H1 (cell line): ENCODE measurements around the gene RSPO1. TPM values are rescaled to one million over a fixed set of nuclear protein-coding genes. Genes with fewer than 3 reads are reported as not detected.

Experiments used
- CTCF ChIA-PET: fragments of 300-600 bp; sonication (Branson Sonifier 250); formaldehyde crosslinking; loops from one replicate; lab custom pipeline; 2021; ENCODE audit not compliant: partially characterized antibody; lab: Charles Lee
- POLR2A ChIA-PET: fragments of 300-600 bp; sonication (Branson Sonifier 250); formaldehyde crosslinking; loops from one replicate; lab custom pipeline; 2021; ENCODE audit warnings: inconsistent platforms; ENCODE audit not compliant: partially characterized antibody; lab: Charles Lee
- DNase-seq, 2 experiments: peaks; one replicate each; pipeline versions ENCODE4 v3.0.0 to v3.0.0-alpha.2; 2010 to 2022; ENCODE audit warnings: low spot score in 2 of 2, low read depth in 1 of 2, mixed read lengths in 1 of 2
- FAIRE-seq: peaks from 2 replicates; lab custom pipeline; 2011; peaks lifted over from hg19 to GRCh38; lab: Jason Lieb, UNC
- H2AFZ ChIP-seq: 2 replicates; pipeline ENCODE4 v1.8.1; 2012; ENCODE audit warnings: low read length, inconsistent platforms
- H2AK5ac ChIP-seq: 2 replicates; pipeline ENCODE4 v1.6.1; 2013; ENCODE audit warnings: low read depth, low read length
- H2BK120ac ChIP-seq: replicated peaks from 2 replicates; pipeline ENCODE3; 2013; ENCODE audit warnings: low read depth, low read length, inconsistent platforms
- H2BK12ac ChIP-seq: 2 replicates; pipeline ENCODE4 v1.6.1; 2013; ENCODE audit warnings: low read depth, low read length
- H2BK15ac ChIP-seq: 2 replicates; pipeline ENCODE4 v1.6.1; 2013; ENCODE audit warnings: low read length
- H2BK20ac ChIP-seq: 2 replicates; pipeline ENCODE4 v1.6.1; 2013; ENCODE audit warnings: low read length
- H2BK5ac ChIP-seq: 2 replicates; pipeline ENCODE4 v1.6.1; 2013; ENCODE audit warnings: low read depth, low read length
- H3K14ac ChIP-seq: 2 replicates; pipeline ENCODE4 v1.6.1; 2013; ENCODE audit warnings: inconsistent platforms; ENCODE audit not compliant: insufficient read length
- H3K18ac ChIP-seq: 2 replicates; pipeline ENCODE4 v1.6.1; 2013; ENCODE audit warnings: low read length; ENCODE audit errors: extremely low read depth
- H3K23ac ChIP-seq: 2 replicates; pipeline ENCODE4 v1.6.1; 2013; ENCODE audit warnings: inconsistent platforms; ENCODE audit not compliant: insufficient read length
- H3K23me2 ChIP-seq: 2 replicates; pipeline ENCODE4 v1.6.1; 2013; ENCODE audit warnings: low read depth, low read length
- H3K27ac ChIP-seq: 2 replicates; pipeline ENCODE4 v1.6.1; 2011; ENCODE audit warnings: low read depth, low read length, inconsistent platforms
- H3K27me3 ChIP-seq, 4 experiments: replicated peaks in 1 of 4; 1 replicate in 1 of 4; 2 replicates in 3 of 4; pipeline versions ENCODE4 v1.6.1 to v1.8.1; 2011 to 2013; ENCODE audit warnings: low read length in 3 of 4, mild to moderate bottlenecking in 3 of 4, inconsistent platforms in 2 of 4, mixed read lengths in 2 of 4, moderate library complexity in 1 of 4; ENCODE audit not compliant: control insufficient read depth in 3 of 4, insufficient read depth in 3 of 4; ENCODE audit errors: extremely low read depth in 1 of 4
- H3K36me3 ChIP-seq, 4 experiments: 2 replicates each; pipeline versions ENCODE4 v1.6.1 to v1.8.1; 2011 to 2013; ENCODE audit warnings: mild to moderate bottlenecking in 4 of 4, low read length in 3 of 4, moderate library complexity in 2 of 4, control low read depth in 1 of 4, inconsistent platforms in 1 of 4; ENCODE audit not compliant: insufficient read depth in 4 of 4, control insufficient read depth in 2 of 4
- H3K4ac ChIP-seq: replicated peaks from 2 replicates; pipeline ENCODE3; 2013; ENCODE audit warnings: low read length, low read depth, mixed read lengths, inconsistent platforms; ENCODE audit not compliant: insufficient read length
- H3K4me1 ChIP-seq, 4 experiments: replicated peaks in 1 of 4; 1 replicate in 1 of 4; 2 replicates in 3 of 4; pipeline versions ENCODE4 v1.6.1 to v1.8.1; 2011 to 2013; ENCODE audit warnings: low read length in 3 of 4, inconsistent platforms in 2 of 4, mixed read lengths in 1 of 4; ENCODE audit not compliant: insufficient read depth in 4 of 4, control insufficient read depth in 3 of 4
- H3K4me2 ChIP-seq, 2 experiments: 2 replicates each; pipeline versions ENCODE4 v1.6.1 to v1.8.1; 2011 to 2013; ENCODE audit warnings: low read depth in 2 of 2, low read length in 2 of 2, control low read depth in 1 of 2, inconsistent platforms in 1 of 2, mild to moderate bottlenecking in 1 of 2; ENCODE audit not compliant: insufficient read depth in 1 of 2
- H3K4me3 ChIP-seq, 4 experiments: fragments of 200-600, 300-600 bp in 1 of 4; sonication (generic), shearing (Covaris generic), sonication (Bioruptor Twin) in 1 of 4; 2 replicates each; pipeline versions ENCODE4 v1.5.1 to v1.8.1; 2011 to 2016; ENCODE audit warnings: low read length in 4 of 4, low read depth in 3 of 4, control low read depth in 2 of 4, inconsistent platforms in 2 of 4, mild to moderate bottlenecking in 2 of 4, mixed read lengths in 1 of 4, moderate library complexity in 1 of 4; ENCODE audit not compliant: insufficient read depth in 2 of 4; ENCODE audit errors: extremely low read depth in 1 of 4
- H3K56ac ChIP-seq: replicated peaks from 2 replicates; pipeline ENCODE3; 2013; ENCODE audit warnings: low read depth, mild to moderate bottlenecking, mixed read lengths, low read length, inconsistent platforms; ENCODE audit not compliant: insufficient read length
- H3K79me1 ChIP-seq: 2 replicates; pipeline ENCODE4 v1.6.1; 2013; ENCODE audit warnings: low read depth, low read length, control low read depth
- H3K79me2 ChIP-seq, 2 experiments: 2 replicates each; pipeline versions ENCODE4 v1.6.1 to v1.8.1; 2012 to 2013; ENCODE audit warnings: low read length in 2 of 2, mild to moderate bottlenecking in 2 of 2, inconsistent platforms in 1 of 2; ENCODE audit not compliant: insufficient read depth in 2 of 2, control insufficient read depth in 1 of 2
- H3K9ac ChIP-seq, 4 experiments: replicated peaks in 1 of 4; 1 replicate in 1 of 4; 2 replicates in 3 of 4; pipeline versions ENCODE4 v1.6.1 to v1.8.1; 2011 to 2013; ENCODE audit warnings: low read depth in 3 of 4, low read length in 3 of 4, control low read depth in 2 of 4, mild to moderate bottlenecking in 2 of 4, moderate library complexity in 2 of 4, inconsistent platforms in 1 of 4; ENCODE audit errors: extremely low read depth in 1 of 4
- H3K9me3 ChIP-seq, 2 experiments: 2 replicates each; pipeline versions ENCODE4 v1.6.1 to v1.8.1; 2012 to 2013; ENCODE audit warnings: mild to moderate bottlenecking in 2 of 2, moderate library complexity in 2 of 2, control low read depth in 1 of 2, inconsistent platforms in 1 of 2, low read depth in 1 of 2, low read length in 1 of 2, mixed read lengths in 1 of 2; ENCODE audit not compliant: insufficient read depth in 2 of 2
- H4K20me1 ChIP-seq, 2 experiments: replicated peaks in 1 of 2; 2 replicates each; pipeline versions ENCODE3 to v1.8.1; 2011 to 2013; ENCODE audit warnings: inconsistent platforms in 2 of 2, low read length in 2 of 2, mild to moderate bottlenecking in 1 of 2; ENCODE audit not compliant: insufficient read depth in 2 of 2, control insufficient read depth in 1 of 2
- H4K5ac ChIP-seq: 2 replicates; pipeline ENCODE4 v1.6.1; 2013; ENCODE audit warnings: low read length, low read depth, mixed read lengths, inconsistent platforms; ENCODE audit not compliant: insufficient read length
- H4K8ac ChIP-seq: 2 replicates; pipeline ENCODE4 v1.8.0; 2013; ENCODE audit warnings: mild to moderate bottlenecking, moderate library complexity, low read length, inconsistent platforms; ENCODE audit not compliant: insufficient read depth; ENCODE audit errors: extremely low read depth
- H4K91ac ChIP-seq: replicated peaks from 2 replicates; pipeline ENCODE3; 2013; ENCODE audit warnings: low read length, mixed read lengths, inconsistent platforms; ENCODE audit not compliant: insufficient read length
- FOSL1 ChIP-seq: IDR thresholded peaks from 2 replicates; pipeline ENCODE4 v1.6.1; 2011; ENCODE audit warnings: mild to moderate bottlenecking, low read depth, low read length, moderate library complexity; ENCODE audit not compliant: insufficient read depth
- POLR2AphosphoS5 ChIP-seq: IDR thresholded peaks from 2 replicates; pipeline ENCODE4 v1.6.1; 2011; ENCODE audit warnings: low read depth, low read length
- RAD21 ChIP-seq, 2 experiments: IDR thresholded peaks in 1 of 2; conservative IDR thresholded peaks in 1 of 2; 2 replicates each; pipeline ENCODE4 v1.6.1; 2011; ENCODE audit warnings: low read depth in 2 of 2, low read length in 2 of 2, improper control_type of control experiment in 1 of 2, inconsistent platforms in 1 of 2, mild to moderate bottlenecking in 1 of 2, moderate library complexity in 1 of 2
- SIRT6 ChIP-seq: IDR thresholded peaks from one replicate; pipeline ENCODE4 v1.7.1; 2012; ENCODE audit warnings: low read length, inconsistent platforms
- WGBS, 2 experiments: shearing (Covaris generic) in 1 of 2; methylation state at CpG; one replicate each; pipeline versions ENCODE4 v1.1.6 to v1.1.7; 2013 to 2015; ENCODE audit warnings: low lambda C conversion rate in 2 of 2, mixed read lengths in 2 of 2, inconsistent platforms in 1 of 2, low coverage in 1 of 2, missing lambda C conversion rate in 1 of 2; ENCODE audit not compliant: insufficient replicate concordance in 2 of 2, insufficient coverage in 1 of 2, insufficient read length in 1 of 2; ENCODE audit errors: extremely low coverage in 1 of 2, missing lambda C conversion rate in 1 of 2; 5-methylcytosine and 5-hydroxymethylcytosine counted together
- polyA plus RNA-seq, 7 experiments: library from polyadenylated mRNA; depleted of rRNA in 3 of 7; stranded (reverse) in 5 of 7; unstranded in 2 of 7; fragments of >200 nt in 5 of 7; fragments of 200-250 nt in 2 of 7; gene quantifications; 1 replicate in 5 of 7; 2 replicates in 1 of 7; 4 replicates in 1 of 7; pipeline versions ENCODE4 v1.2.1 to v1.2.3, GENCODE V29; 2011 to 2013; ENCODE audit warnings: missing spikeins in 2 of 7, mixed read lengths in 2 of 7
- total RNA-seq: library from RNA; stranded (reverse); fragmentation: NEBNext Ultra II Directional; extraction: Animal tissue kit (Norgen Biotek cat#: 25700); gene quantifications from 2 replicates; pipeline ENCODE4 v1.2.1, GENCODE V29; 2021

RSPO1 gene
- total and polyA plus RNA-seq, 2 of the 8 experiments (the other 6 are each of a cell fraction or from before 2014, with no cell fraction given): 0.39 TPM; not detected in 1

GRCh38 chr1:37621326-37621870 is 13.3 kb downstream of the RSPO1 start:
- Histone ChIP-seq H3K4me3 (no peak overlapping the region), H2AFZ (no peak overlapping the region), H2BK15ac (no peak overlapping the region), H3K27ac (no peak overlapping the region), H3K79me1 (no peaks in the 10 kb centered on the region), H3K4me2 (no peak overlapping the region), H4K20me1 (peaks cover 0 to 1% of the 10 kb centered on the region in 2 experiments), H3K56ac (no peak overlapping the region), H3K23me2 (no peaks in the 10 kb centered on the region; the same call in 1 of the 2 replicates), H3K18ac (no peak overlapping the region), H2BK12ac (no peak overlapping the region), H2BK5ac (no peak overlapping the region), H3K27me3 (peaks cover 0 to 15% (median 9%) of the 10 kb centered on the region in 4 experiments; a peak in 3 of 7 replicates), H4K91ac (no peak overlapping the region), H2AK5ac (no peak overlapping the region), H3K36me3 (no peaks in the 10 kb centered on the region), H2BK120ac (no peak overlapping the region), H3K4ac (no peak overlapping the region), H3K79me2 (no peaks in the 10 kb centered on the region), H4K8ac (no peak overlapping the region), H3K14ac (no peak overlapping the region), H4K5ac (no peak overlapping the region), H3K23ac (no peak overlapping the region), H3K9me3 (no peaks in the 10 kb centered on the region), H2BK20ac (no peak overlapping the region), H3K9ac (no peak overlapping the region), H3K4me1 (no peaks in the 10 kb centered on the region)
- no peak for DNase-seq
- ChIA-PET POLR2A (interaction anchor here (0.7 kb wide), 1 partner anchor 26 kb away, joined by 3 read pairs; no protein-coding TSS in a partner anchor), CTCF (interaction anchor here (0.6 to 14.2 kb wide), 12 partner anchors 10 to 463 kb away, joined by 3 to 206 read pairs (median 6); partner anchors contain the start of gene RSPO1)
- 80% methylated on average over 10 of the region's 10 CpGs; no CpG with 5 or more reads in 1 of the 2 experiments for WGBS, 2 experiments
- TF ChIP-seq FOSL1 (no peak), SIRT6 (no peak), POLR2AphosphoS5 (no peak), RAD21 (IDR thresholded peaks at IDR 0.05 in 1 of 2, conservative IDR thresholded peaks at IDR 0.05 in 1 of 2; ENCODE audit: low read depth in 2 of 2, low read length in 2 of 2) (no peak)
- no peak for FAIRE-seq
